ENCODE measurements around the gene HCN4. TPM values are rescaled to one million over a fixed set of nuclear protein-coding genes. Genes with fewer than 3 reads are reported as not detected.
A peak's percentile ranks its signal among the peaks of the same experiment; 100 is the strongest.

HCN4 gene
- total RNA-seq, 2 experiments from 2014 or later, result not detected

- CTCF ChIA-PET, result interaction anchor here (1.0 to 2.3 kb wide), 3 partner anchors 10 to 42 kb away, joined by 3 to 10 read pairs (median 8); no protein-coding TSS in a partner anchor
- intact Hi-C loops (cut with DNase I, micrococcal nuclease), result no loop called here
Observed at GRCh38 chr15:73282567-73283365, 86.0 kb downstream of the HCN4 start.

GRCh38 chr15:73275862-73276261 lies 92.9 kb downstream of the HCN4 start:
- H3K27ac Mint-ChIP-seq, result no peak overlapping the region
- H3K4me3 Mint-ChIP-seq, result no peak overlapping the region
- DNase-seq (no peak), ATAC-seq (no peak)
- ChIA-PET CTCF (interaction anchor here (0.6 to 7.2 kb wide), 7 partner anchors 10 to 553 kb away, joined by 3 to 39 read pairs (median 6); no protein-coding TSS in a partner anchor), POLR2A (no interaction called here)
- intact Hi-C loops (cut with DNase I, micrococcal nuclease), result loop anchor here in 1 of 2 experiments (10.0 kb wide), 1 partner anchor 491 kb away; the partner anchor contains the start of gene ADPGK
- H3K9me3 Mint-ChIP-seq (ENCODE audit: low read depth), result no peaks in the 10 kb centered on the region
- no peaks in the 10 kb centered on the region for H3K27me3 Mint-ChIP-seq
- peaks cover 4% of the 10 kb centered on the region for H3K4me1 Mint-ChIP-seq
- H3K36me3 Mint-ChIP-seq (ENCODE audit: low read depth), result no peaks in the 10 kb centered on the region

More at GRCh38 chr15:73282567-73283365, 86.0 kb downstream of the HCN4 start:
- H3K9me3 Mint-ChIP-seq (ENCODE audit: low read depth), result no peaks in the 10 kb centered on the region
- no peak overlapping the region for H3K27ac Mint-ChIP-seq
- peaks cover 10% of the 10 kb centered on the region for H3K4me1 Mint-ChIP-seq
- POLR2A ChIA-PET, result no interaction called here
- ATAC-seq (no peak), DNase-seq (no peak)
- peaks cover 4% of the 10 kb centered on the region for H3K36me3 Mint-ChIP-seq (ENCODE audit: low read depth)
- H3K27me3 Mint-ChIP-seq, result no peaks in the 10 kb centered on the region
- H3K4me3 Mint-ChIP-seq, result no peak overlapping the region

GRCh38 chr15:73273181-73274002 lies 95.4 kb downstream of the HCN4 start:
- Mint-ChIP-seq H3K36me3 (ENCODE audit: low read depth) (peaks cover 4% of the 10 kb centered on the region), H3K27me3 (no peaks in the 10 kb centered on the region), H3K4me3 (no peak overlapping the region), H3K27ac (no peak overlapping the region), H3K4me1 (peaks cover 4% of the 10 kb centered on the region), H3K9me3 (ENCODE audit: low read depth) (no peaks in the 10 kb centered on the region)
- ChIA-PET CTCF (interaction anchor here (0.5 to 7.2 kb wide), 21 partner anchors 9 to 551 kb away, joined by 3 to 39 read pairs (median 4); no protein-coding TSS in a partner anchor), POLR2A (no interaction called here)
- intact Hi-C loops (cut with DNase I, micrococcal nuclease), result loop anchor here (1.0 to 10.0 kb wide), 3 partner anchors 32 to 551 kb away; partner anchors contain the start of gene ADPGK (in 1 of the 2)
- peak; percentile 64 for DNase-seq
- peak; percentile 90 for ATAC-seq

- no peaks in the 10 kb centered on the region for H3K9me3 Mint-ChIP-seq (ENCODE audit: low read depth)
- intact Hi-C loops (cut with DNase I, micrococcal nuclease), result loop anchor here (5.0 to 10.0 kb wide), 2 partner anchors 486 to 548 kb away; partner anchors contain the start of gene ADPGK (in 1 of the 2)
- no peak for ATAC-seq
- peaks cover 4% of the 10 kb centered on the region for H3K36me3 Mint-ChIP-seq (ENCODE audit: low read depth)
- DNase-seq, result no peak
- no peak overlapping the region for H3K4me3 Mint-ChIP-seq
- peaks cover 4% of the 10 kb centered on the region for H3K4me1 Mint-ChIP-seq
- CTCF ChIA-PET, result interaction anchor here (1.2 to 2.1 kb wide), 2 partner anchors 27 to 29 kb away, joined by 5 to 8 read pairs; no protein-coding TSS in a partner anchor
- POLR2A ChIA-PET, result no interaction called here
- H3K27ac Mint-ChIP-seq, result no peak overlapping the region
- H3K27me3 Mint-ChIP-seq, result no peaks in the 10 kb centered on the region
Observed at GRCh38 chr15:73270366-73271097, 98.2 kb downstream of the HCN4 start.

Other genes starting within 250 kb of the HCN4 start
- not detected for gene REC114, start 74.2 kb upstream of the HCN4 start, total RNA-seq

Data from activated CD4-positive, alpha-beta T cell treated with anti-CD3 and anti-CD28 coated beads for 36 hours (primary cell).